OCI-LY3 (cell line): ENCODE measurements around the gene CREB3L2.

ENCODE experiments used
- EZH2phosphoT487 ChIP-seq: fragments of 200-600 bp; shearing (Covaris generic); IDR thresholded peaks from 2 replicates; pipeline ENCODE4 v1.6.1; 2018; ENCODE audit warnings: antibody characterized with exemption, mixed run types, low read depth
- TF ChIP-seq, protein P1 (sequence below): fragments of 200-600, 300-600 bp; sonication (generic); IDR thresholded peaks from 2 replicates; pipeline ENCODE4 v1.5.1; 2014; ENCODE audit warnings: antibody characterized with exemption, low read length, low read depth

GRCh38 chr7:138015096-138015495 is 13.2 kb upstream of the CREB3L2 start:
- TF ChIP-seq, protein P1, sequence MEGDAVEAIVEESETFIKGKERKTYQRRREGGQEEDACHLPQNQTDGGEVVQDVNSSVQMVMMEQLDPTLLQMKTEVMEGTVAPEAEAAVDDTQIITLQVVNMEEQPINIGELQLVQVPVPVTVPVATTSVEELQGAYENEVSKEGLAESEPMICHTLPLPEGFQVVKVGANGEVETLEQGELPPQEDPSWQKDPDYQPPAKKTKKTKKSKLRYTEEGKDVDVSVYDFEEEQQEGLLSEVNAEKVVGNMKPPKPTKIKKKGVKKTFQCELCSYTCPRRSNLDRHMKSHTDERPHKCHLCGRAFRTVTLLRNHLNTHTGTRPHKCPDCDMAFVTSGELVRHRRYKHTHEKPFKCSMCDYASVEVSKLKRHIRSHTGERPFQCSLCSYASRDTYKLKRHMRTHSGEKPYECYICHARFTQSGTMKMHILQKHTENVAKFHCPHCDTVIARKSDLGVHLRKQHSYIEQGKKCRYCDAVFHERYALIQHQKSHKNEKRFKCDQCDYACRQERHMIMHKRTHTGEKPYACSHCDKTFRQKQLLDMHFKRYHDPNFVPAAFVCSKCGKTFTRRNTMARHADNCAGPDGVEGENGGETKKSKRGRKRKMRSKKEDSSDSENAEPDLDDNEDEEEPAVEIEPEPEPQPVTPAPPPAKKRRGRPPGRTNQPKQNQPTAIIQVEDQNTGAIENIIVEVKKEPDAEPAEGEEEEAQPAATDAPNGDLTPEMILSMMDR = no peak
- TF ChIP-seq EZH2phosphoT487 = no peak
